Lung microvascular endothelial cell (primary cell): ENCODE results near the gene LYRM4. TPM values are rescaled to one million over a fixed set of nuclear protein-coding genes. Genes with fewer than 3 reads are reported as not detected.

Experiments
- DNase-seq, 2 donors: peaks; one replicate each; pipeline versions ENCODE4 v3.0.0 to v3.0.0-alpha.2; 2010; ENCODE audit warnings: low read depth in 2 of 2
- total RNA-seq: library from RNA; depleted of rRNA; stranded (reverse); fragments of >200 nt; gene quantifications from 2 replicates; pipeline ENCODE4 v1.2.1, GENCODE V29; 2014

The LYRM4 gene
- total RNA-seq, 1 donor from 2014 or later, result 14.7 TPM

DNA sequence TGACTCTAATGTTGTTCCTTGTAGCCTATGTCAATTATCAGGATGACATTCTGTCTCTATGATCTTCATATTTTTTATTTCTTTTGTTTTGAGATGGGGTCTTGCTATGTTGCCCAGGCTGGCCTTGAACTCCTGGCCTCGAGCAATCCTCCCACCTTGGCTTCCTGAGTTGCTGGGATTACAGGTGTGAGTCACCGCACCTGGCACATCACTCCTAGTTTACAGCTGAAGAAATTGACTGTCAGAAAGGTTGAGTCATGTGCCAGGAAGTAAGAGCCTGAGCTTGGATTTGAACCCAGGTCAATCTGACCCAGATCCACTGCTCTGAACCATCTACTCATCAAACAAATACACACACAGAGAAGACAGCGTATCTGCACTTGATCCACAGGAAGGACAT, 161.2 kb downstream of the LYRM4 start:
- no peak for DNase-seq

DNA sequence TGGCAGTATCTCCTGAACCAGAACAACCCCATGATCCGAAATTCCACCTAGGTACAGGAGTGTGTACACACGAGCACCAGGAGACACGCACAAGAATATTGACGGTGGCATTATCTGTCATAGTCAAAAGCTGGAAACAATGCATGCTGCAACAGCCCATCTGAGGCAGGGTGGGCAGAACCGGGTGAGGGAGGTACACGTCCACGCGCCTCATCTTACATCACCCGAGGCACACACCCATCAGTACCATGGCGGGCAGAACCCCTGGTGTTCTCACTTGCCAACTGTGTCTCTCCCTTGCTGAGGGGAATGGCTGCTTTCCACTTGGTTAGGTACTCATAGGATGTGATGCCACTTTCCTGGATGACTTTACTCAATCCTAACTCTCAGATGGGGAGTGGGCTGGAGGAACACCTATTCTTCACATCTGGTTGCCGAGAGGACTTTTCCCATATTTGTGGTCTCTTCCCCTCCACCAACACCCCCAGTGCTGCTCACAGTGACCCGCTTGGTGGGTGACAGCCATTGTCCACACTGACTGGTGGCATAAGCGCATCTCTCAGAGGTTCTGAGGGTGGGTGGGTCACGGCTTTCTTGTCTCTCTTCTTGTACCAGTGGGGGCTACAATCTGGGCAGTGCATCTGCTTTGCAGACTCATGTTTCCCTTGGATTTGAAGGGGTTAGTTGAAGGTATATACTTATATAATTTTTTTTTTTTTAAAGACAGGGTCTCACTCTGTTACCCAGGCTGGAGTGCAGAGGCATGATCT, 162.1 kb downstream of the LYRM4 start:
- DNase-seq, result no peak

DNA sequence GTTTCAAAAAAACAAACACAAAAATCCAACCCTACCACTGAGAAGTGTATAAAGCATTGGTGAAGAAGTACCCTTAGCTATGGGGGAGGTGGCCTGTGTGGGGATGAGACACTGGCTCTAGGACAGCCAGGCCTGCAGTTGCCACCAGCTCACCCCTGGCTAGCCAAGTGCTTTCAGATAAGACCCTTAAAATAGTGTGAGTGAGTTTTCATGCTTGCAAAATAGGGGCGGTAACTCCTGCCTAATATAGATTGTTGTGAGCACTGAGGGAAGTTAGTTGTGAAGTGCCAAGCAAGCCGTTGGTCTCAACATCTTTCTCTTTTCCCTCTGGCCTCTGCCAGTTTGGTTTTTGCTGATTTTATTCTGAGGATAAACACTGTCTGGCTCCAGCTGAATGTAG, 164.3 kb downstream of the LYRM4 start:
- DNase-seq, result no peak

DNA sequence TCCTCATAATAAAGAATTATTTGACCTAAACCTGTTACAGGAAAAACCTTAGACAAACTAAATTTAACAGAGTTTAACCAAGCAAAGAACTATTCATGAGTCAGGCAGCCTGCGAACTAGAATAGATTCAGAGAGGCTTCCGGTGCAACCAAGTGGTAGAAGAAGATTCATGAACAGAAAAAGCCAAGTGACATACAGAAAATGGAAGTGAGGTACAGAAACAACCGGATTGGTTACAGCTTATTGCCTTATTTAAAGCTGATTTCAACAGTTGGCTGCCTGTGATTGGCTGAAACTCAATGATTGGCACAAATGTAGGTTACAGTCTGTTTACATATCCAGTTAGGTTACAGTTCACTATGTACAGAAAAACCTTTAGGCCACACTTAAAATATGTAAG, 165.5 kb downstream of the LYRM4 start:
- DNase-seq, result peak in 1 of 2 donors; percentile 24

DNA sequence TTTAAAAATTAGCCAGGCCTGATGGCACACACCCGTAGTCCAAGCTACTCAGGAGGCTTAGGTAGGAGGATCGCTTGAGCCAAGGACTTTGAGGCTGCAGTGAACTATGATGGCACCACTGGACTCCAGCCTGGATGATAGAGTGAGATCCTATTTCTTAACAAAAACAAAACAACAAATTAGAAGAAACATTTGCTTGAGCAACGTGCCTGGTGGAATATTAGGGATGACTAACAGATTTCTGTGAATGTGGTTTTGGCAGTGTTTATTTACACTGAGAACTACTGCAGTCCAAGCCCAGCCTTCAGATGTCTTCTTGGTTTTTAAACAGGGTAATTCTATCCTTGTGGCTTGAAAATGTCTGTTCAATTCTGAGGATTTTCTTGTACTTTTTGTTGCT, 166.4 kb downstream of the LYRM4 start:
- peak in 1 of 2 donors; percentile 63 for DNase-seq

DNA sequence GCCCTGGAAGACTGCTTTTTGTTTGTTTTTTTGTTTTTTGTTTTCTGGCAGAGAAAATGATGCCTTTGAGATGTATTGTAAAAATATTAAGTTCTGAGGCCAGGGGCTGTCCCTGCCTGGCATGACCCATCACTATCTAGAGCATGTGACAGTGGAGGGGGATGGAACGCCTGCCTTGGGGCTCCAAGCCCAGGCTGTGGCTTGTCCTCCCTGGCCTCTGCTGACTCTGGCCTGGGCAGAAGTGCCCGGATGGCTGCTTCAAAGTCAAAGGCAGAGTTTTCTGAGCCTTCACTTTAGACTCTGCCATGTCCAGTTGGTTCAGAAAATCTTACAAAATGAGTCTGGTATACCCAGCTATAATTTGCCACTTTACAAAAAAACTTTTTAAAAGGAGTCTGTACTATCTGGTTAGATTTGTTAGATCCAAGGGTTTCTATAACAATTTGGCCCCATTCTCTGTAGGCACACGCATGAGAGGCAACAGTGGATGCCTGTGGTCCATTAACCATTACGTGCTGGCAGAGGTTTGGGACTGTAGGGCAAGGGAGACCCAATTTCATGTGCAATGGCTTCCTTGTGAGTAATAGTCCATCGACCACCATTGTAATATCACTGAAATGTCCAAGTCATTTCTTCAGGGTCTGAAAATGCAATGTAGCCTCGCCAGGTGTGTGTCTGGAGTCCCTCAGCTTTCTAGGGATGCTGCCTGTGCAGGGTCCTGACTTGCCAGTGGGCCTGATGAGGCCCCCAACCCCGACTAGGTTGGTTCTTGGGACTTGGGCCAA, 167.3 kb downstream of the LYRM4 start:
- DNase-seq, result no peak

DNA sequence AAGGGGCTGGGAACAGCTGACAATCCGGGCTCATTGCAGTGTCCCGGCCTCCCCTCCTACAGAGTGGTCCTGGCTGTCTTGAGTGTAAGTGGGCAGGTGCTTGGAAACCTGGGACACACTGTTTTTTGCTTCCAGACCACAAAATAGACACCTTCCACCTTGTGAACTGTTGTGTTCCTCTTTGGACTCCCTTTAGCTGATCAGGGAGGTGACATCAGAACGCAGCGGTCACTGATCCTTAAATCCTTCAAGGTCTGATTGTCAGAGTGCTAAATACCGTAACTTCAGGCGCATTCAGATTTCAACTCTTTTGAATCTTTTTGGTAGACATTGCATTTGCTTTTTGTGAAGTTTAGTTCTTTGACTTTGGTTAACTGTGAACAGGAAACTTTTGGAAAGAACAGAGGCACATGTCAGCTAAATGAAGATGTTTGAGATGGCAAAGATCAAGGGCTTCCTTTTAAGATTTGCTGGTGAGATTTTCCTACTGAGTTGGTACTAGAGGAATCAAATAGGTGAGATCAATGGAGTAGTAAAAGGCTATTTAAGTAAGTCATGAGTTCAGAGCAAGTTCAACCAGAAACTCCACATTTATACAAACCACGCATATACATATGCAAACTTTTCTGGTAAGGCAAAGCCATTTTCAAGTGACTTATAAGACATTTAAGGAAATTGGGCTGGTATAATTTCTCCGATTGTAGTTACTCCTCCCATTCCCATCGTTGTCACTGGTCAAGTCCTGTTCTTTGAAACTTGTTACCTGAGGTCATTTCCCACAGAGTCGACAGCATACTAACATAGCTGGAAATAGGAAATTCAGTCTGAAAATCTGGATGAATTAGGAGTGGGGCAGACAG, 169.3 kb downstream of the LYRM4 start:
- no peak for DNase-seq

DNA sequence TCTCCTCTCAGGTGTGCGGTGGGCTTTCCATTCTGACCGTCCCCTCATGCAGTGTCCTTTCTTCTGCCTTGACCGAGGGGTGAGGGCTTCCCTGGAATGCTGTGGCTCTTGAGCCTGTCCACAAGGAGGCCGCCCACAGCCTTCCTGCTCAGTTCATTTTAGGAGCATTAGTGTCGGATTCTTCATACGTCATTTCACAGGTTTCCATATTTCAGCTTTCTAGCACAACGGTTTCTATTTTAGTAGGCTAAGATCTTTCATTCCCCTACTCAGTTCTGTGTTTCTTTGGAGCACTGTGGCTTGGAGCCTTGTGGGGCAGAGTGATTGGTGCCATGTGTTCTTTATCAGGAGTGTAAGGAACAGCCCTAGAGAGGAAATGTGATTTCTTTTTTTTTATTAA, 170.1 kb downstream of the LYRM4 start:
- DNase-seq, result no peak

DNA sequence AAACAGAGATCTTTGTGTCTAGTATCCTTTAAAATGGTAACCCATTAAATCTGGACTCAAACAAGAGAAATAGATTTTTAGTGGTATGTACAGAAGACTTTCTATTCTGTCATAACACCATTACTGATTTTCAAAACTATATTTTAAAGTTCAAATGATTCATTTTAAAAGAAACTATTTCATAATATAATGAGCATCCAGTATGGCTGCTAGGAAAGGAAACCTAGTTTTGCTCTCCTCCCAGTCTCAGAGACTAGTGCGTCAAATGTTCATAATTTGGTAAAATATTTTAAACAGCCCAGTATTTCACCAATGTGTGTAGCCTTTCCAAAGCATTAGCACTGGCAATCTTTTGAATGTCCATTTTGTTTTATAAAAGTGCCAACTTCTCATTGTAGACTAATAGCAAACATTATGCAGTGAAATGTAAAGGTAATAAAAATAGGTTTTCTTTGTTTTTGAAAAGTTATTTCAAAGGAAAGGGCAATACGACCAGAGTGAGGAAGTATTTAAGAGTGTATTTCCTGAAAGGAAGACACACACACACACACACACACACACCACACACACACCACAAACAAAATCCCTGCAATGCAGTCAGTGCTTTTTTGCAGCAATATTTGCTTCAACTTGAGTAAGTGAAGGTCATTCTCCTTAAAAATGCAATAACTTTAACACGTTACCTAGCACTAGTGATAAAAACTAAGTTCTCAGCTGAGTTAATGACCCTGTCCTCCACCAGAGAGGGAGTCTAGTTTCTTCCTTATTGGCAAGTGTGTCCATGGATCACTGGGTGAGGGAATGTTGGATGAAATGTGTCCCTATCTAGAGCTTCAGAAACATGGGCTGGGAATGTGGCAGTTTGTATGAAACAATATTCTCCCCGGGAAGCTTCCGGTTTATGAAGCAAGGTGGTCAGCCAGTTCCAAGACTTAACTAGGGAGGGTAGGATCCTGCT, 171.0 kb downstream of the LYRM4 start:
- DNase-seq, result peak; percentile 47 to 58

DNA sequence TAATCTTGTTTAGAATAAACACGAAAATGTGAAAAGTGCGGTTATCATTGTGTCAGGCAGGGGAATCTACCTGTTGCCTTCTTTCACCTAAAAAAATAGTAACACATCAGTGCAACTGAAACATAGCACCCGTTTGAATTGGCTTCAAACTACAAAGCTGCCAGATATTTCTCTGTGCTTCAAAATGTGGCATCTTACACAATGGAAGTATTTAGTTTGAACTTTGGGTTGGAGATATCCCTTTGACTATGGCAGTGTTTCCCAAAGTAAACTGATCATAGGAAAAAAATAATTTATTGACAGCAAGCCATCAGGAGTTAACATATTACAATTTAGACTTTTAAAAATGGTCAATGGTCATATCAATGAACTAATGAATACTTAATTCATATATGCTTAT, 172.0 kb downstream of the LYRM4 start:
- no peak for DNase-seq

DNA sequence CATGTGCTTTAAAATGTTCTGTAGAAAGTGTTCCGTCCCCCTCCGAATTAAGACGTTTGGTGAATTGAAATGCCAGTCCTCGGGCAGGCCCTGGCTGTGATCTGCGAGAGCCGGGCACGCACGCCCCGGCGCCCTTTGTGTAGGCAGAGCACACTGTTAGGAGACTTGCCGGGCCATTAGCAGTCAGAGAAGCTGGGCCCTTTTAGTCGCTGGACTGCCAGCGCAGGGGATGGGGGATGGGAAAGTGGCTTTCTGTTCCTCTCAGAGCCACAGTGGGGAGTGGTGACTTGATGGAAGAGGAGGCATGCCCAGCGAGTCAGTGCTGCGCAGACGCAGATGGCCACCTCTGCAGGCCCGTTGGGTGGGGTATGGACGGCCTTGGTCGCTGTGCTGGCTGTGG, 173.4 kb downstream of the LYRM4 start:
- DNase-seq, result no peak

DNA sequence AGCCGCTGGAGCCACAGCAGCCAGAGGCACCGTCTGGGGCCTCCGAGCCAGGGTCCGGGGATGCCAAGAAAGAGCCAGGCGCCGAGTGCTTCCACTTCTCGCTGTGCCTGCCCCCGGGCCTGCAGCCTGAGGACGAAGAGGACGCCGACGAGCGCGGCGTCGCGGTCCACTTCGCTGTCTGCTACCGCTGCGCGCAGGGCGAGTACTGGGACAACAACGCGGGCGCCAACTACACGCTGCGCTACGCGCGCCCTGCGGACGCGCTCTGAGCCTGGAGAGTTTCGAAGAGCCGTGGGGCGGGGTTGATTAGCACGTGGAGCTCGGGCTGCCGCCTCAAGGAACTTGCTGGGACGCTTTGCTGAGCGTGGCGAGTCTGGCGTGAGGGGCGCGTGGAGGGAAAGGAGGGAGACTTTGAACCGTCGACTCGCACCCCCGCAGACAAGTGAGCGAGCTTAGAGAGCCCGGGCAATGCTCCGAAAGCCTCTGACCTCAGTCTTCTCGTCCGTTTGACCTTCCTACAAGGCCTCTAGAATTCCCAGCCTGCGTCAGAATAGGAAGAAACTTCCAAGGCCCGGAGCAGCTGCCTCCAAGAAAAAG, 174.4 kb downstream of the LYRM4 start:
- no peak for DNase-seq

DNA sequence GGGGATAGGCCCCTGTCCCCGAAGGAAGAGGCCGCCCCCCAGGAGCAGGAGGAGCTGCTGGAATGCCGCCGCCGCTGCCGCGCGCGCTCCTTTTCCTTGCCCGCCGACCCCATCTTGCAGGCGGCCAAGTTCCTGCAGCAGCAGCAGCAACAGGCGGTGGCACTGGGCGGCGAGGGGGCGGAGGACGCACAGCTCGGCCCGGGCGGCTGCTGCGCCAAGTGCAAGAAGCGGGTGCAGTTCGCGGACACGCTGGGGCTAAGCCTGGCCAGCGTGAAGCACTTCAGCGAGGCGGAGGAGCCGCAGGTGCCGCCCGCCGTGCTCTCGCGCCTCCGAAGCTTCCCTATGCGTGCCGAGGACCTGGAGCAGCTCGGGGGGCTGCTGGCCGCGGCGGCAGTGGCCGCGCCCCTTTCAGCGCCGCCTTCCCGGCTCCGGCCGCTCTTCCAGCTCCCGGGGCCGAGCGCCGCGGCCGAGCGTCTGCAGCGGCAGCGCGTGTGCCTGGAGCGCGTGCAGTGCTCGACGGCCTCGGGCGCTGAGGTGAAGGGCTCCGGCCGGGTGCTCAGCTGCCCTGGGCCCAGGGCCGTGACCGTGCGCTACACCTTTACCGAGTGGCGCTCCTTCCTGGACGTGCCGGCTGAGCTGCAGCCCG, 175.0 kb downstream of the LYRM4 start:
- DNase-seq, result peak; percentile 51 to 71

DNA sequence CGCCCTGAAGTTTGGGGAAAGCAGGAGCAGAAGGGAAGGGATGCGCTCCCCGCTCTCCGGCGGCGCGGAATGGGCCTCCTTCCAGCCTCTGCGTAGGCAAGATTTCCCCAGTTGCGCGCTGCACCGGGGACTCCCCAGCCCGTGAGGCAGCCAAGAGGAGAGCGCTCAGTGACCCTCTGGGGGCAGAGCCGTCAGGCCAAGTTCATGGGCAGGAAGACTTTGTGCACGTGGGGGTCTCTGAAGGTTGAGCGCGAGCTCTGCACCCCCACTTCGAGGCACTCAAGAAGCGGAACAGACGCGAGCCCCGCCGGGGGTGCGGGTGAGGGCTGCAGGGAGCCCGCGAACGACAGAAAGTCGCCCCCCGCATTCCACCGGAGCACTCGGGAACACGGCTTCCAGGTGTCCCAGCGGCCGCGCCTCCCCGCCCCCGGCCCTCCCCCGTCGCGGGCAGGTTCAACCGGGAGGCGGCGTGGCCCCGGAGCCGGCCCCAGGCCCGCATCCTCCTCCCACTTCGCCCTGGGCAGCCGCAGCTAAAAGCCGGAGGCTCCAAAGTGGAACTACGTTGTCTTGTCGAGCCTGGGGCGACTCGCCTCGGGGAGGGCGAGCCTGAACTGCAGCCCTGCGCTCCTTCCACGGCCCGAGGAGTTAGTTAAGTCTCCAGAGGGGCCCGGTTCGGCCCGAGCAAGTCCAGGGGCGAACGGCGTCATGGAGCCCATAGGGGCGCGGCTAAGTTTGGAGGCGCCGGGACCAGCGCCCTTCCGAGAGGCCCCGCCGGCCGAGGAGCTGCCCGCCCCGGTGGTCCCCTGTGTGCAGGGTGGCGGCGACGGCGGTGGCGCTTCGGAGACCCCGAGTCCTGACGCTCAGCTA, 175.7 kb downstream of the LYRM4 start, which contains the start of gene PPP1R3G:
TSS of gene PPP1R3G (plus strand) at position 561 of the 867 bp plus-strand sequence. CDS start at position 706, 145 bp downstream.
- DNase-seq, result peak; percentile 58 to 81

DNA sequence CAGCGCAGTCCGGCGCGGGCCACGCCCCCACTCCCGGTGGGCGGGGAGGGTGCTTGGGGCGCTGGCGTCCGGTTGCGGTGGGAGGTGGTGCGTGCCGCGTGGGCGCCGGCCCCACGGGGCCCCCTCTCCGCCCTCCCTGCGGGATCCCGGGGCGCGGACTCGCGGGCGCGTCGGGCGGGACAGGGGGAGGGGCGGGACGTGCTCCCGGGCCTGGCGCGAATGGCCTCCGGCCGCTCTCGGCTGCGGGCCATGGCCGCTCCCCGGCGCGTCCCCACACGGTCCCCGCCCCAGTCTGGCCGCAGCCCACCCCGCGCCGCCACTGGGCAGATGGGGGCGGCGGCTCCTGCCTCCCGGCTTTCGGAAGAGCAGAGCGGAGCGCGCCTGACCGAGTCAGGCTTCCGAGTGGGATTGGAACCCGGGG, 176.4 kb downstream of the LYRM4 start:
- peak in 1 of 2 donors; percentile 43 for DNase-seq

DNA sequence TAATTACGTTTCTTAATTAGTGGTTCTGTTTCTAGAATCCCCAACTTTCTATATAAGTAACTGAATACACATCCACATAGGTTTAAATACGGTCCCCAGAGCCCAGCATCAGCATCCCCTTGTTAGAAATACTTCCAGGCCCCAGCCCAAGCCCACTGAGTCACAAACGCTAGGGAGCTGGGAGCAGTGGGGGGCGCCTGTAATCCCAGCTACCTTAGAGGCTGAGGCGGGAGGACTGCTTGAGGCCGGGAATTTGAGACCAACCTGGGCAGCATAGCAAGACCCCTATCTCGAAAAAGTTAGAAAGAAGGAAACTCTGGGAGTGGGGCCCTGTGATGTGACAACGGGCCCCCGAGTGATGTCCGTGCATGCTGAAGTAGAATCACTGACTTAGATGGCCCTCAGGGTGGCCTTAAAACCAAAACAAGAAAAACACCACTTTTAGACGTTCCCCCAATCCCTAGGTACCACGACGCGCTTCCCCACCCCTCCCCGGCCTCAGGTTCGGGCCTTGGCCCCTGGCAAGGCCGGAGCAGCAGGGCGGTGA, 176.9 kb downstream of the LYRM4 start:
- no peak for DNase-seq

DNA sequence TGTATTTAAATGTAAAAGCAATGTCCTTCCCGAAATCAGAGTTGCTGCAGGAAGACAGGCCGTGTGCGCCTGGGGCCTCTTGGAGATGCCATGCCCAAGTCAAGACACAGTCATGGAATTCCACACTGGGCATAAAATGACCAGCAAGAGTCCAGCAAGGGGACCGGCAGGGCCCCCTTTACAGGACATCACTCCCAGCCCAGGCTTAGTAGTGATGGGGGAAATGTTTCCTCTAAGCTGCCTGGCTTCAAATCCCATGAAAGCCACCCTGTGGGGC, 177.5 kb downstream of the LYRM4 start:
- no peak for DNase-seq

DNA sequence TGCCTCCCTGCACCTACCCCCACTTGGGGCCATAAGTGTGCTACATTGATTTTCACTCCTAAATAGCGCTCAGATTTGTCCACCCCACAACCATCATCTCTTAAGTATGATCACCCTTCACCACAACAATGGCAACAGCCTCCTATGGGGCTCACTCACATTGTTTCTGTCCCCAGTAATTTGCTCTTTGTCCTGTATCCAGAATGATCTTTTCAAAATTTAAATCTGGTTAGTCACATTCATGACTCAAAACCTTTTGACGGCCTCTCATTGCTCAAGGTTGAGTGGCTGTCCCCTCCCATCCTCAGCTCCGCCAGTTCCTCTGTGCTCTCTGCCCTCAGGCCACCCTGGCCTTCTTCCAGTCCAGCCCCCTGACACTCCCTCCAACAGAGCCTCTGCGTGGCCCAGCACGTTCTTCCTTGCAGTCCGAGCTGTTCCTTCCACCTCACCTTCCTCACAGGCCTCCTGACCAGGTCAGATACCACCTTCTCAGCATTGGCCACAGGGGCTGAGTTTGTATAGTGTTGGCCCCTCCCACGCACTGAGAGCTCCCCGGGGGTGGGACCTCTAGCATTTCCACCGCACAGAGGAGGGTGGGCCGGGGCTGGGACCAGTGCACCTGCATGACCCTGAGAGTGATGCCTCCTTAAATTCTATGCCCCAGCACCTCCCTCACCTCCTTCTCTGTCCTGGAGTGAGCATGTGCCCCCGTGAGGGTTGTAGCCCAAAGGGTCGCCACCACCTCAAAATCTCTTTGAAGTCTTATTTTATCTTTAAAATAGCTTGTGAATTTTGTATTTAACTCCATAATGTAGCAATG, 178.1 kb downstream of the LYRM4 start:
- peak in 1 of 2 donors; percentile 60 for DNase-seq
